NCI-H1436 (cell line): ENCODE results near the gene PGS1.
"Not testable (repeated sequence)": the region's sequence is repeated elsewhere in the genome, so short reads cannot be mapped to it uniquely, and the experiment has no call there.

Experiments used
- DNase-seq: peaks from one replicate; lab custom pipeline; 2025; lab: John Stamatoyannopoulos, UW

PGS1 gene, protein sequence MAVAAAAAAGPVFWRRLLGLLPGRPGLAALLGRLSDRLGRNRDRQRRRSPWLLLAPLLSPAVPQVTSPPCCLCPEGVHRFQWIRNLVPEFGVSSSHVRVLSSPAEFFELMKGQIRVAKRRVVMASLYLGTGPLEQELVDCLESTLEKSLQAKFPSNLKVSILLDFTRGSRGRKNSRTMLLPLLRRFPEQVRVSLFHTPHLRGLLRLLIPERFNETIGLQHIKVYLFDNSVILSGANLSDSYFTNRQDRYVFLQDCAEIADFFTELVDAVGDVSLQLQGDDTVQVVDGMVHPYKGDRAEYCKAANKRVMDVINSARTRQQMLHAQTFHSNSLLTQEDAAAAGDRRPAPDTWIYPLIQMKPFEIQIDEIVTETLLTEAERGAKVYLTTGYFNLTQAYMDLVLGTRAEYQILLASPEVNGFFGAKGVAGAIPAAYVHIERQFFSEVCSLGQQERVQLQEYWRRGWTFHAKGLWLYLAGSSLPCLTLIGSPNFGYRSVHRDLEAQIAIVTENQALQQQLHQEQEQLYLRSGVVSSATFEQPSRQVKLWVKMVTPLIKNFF

DNA sequence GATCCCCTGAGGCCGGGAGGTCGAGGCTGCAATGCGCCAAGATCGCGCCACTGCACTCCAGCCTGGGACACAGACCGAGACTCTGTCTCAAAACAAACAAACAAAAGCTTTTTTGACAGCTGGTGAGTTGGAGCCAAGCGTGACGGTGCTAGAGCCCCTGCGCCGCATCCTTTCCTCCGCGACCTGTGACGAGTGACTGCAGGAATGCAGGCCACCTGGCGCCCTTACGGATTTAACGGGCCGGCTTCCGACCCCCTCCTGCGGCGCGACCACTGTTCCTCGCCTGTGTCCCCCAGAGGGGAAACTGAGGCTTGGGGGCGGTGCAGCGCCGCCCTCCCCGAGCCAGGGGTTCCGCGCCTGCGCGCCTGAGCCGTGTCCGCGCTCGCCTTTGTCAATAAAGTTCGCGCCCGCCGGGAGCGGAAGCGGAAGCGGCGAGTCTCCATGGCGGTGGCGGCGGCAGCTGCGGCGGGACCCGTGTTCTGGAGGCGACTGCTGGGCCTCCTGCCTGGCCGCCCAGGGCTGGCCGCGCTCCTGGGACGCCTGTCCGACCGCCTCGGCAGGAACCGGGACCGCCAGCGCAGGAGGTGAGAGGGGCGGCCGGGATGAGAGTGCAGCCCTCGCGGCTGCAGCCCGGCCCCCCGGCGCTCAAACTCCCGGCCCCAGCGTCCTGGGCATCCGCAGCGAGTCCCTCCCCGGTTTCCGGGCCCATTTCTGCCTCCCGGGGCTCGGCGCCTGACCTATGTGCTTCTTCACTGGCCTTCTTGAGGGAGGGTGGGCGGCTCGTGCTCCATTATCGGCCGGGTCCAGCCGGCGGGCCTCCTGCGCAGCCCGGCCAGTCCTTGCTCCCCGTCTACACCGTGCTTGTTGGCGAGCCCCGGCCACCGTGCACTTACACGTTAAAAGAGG lies at the start of gene PGS1:
TSS of gene PGS1 (plus strand) at position 425 of the 906 bp plus-strand sequence. CDS start at position 442, 17 bp downstream.
- peak; percentile 61 for DNase-seq

DNA sequence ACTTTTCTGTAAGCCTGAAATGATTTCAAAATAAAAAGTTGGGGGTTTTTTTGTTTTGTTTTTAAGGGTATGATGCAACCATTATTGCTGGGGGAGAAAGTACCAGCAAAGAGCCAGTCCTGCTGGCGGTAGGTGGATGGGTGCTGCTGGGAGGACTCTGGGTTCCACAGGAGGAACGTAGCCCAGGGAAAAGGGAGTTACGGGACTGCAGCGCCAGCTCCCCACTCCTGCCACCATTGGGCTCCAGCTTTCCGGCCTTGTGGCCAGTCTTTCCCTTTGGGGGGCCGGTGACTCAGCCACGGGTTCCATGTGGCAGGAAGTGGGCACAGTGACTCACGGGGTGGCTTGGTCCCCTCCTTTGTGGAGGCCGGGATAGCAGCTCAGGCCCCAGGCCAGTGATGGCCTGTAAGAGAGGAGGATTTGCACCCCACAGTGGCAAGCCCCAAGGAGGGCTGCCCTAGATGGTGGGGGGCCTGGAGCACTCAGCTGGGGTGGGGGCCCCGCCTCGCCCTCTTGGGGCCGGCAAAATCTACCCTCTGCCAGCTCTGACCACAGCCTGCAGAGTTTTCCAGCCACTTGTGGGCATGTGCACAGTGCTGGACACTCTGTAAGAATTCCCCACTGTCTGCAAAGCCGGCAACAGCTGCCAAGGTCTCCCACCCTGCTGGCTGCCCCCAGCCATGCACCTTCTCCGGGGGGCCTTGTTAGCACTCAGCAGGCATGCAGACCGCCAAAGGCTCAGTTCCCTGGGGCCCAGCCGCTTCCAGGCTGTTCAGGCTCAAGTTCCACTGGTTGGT lies 49.0 kb upstream of the PGS1 start:
- no peak for DNase-seq

DNA sequence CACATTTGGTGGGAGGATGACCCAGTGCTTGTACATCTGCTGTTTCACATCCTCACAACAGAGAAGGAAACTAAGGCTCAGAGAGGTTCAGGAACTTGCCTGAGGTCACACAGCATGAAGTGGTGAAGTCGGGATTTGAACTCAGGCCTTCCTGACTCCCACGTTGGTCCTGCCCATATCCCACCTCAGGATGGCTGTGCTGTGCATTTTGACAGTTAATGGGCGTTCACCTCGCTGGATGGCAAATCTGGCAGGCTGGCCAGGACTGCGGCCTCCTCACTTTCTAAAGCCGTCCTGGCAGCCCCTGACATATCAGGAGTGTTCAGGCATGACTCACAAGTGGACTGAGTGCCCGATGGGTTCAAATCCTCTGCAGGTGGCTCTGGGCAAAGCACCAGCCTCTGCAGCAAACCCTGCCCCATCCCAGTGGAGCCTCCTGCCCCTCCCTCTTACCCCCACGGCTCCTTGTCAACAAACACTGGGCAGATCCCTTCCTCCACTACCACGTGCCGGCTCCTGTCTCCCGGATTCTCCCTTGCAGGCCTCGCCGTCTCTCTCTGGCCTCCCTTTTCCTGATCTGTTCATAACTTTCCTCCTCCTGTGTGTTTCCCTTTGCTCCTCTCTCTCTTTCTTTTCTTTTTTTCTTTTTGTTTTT lies 47.8 kb upstream of the PGS1 start:
- no peak for DNase-seq

DNA sequence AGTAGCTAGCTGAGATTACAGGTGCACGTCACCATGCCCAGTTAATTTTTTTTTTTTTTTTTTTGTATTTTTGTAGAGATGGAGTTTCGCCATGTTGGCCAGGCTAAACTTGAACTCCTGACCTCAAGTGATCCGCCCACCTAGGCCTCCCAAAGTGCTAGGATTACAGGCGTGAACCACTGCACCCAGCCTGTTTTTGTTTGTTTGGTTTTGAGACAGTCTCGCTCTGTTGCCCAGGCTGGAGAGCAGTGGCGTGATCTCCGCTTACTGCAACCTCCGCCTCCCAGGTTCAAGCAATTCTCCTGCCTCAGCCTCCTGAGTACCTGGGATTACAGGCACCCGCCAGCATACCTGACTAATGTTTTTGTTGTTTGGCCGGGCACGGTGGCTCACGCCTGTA lies 47.1 kb upstream of the PGS1 start:
- not testable (repeated sequence) for DNase-seq

DNA sequence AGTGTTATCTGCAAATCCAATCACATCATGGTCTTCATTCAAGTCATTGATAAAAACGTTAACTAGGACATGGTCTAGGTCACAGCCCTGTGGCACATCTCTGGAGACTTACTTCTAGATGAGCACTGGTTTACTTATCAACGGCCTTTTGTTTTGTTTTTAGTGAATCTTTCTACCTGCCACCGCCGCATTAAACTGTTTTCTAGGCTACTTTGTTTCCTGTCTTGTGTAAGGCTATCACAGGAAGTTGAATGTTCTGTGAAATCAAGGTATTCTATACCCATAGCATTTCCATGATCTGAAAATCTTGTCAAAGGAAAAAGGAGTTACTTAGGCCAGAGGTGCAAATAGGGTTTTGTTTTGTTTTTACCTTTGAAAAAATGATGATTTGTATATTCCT lies 45.5 kb upstream of the PGS1 start:
- DNase-seq: no peak

DNA sequence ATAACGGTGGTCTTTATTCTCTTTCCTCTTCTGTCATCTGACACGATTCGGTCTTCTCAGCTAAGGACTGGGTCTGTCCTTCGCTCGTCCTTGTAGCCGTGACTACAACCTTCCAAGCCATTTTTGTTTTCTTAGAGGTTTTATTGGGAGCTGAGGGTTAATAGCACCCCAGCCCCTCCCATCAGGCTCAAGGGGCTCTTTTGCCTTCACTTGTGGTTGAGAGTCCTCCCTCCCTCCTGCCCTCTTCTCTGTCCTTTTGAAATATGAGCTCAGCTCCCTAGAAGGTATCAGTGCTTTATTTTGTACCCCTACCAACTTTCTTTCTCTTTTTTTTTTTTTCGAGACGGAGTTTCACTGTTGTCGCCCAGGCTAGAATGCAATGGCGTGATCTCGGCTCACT lies 43.2 kb upstream of the PGS1 start:
- no peak for DNase-seq

DNA sequence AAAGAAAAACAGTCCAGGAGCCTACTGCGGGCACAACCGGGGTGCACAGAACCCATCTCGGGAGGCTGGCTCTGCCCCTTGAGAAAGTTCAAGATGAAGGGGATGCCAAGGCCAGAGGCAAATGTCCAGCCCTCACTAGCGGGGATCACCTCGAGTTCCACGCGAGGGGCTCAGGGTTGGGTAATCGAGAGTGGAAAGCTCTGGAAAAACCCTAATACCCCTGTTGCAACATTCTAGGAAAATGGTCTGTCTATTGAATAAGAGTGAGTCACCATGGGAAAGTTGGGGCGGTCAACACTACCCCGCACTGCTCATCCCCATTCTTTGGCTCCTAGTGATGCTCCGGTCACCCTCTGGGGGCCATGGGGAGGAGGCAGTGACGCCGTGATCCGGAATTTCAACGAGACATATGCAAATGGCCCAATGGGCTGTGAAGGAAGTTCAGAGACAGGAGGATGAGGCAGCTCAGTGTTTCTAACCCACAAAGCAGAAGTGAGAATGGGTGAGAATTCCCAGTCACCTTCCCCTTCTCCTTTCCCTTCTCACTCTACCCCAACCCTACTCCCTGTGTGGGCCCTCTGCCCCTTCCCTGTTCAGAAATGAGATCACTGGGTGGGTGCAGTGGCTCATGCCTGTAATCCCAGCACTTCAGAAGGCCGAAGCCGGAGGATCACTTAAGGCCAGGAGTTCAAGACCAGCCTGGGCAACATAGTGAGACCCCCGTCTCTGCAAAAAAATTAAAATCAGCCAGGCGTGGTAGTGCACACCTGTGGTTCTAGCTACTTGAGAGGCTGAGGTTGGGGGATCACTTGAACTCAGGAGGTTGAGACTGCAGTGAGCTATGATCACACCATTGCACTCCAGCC lies 41.0 kb upstream of the PGS1 start:
- no peak for DNase-seq

DNA sequence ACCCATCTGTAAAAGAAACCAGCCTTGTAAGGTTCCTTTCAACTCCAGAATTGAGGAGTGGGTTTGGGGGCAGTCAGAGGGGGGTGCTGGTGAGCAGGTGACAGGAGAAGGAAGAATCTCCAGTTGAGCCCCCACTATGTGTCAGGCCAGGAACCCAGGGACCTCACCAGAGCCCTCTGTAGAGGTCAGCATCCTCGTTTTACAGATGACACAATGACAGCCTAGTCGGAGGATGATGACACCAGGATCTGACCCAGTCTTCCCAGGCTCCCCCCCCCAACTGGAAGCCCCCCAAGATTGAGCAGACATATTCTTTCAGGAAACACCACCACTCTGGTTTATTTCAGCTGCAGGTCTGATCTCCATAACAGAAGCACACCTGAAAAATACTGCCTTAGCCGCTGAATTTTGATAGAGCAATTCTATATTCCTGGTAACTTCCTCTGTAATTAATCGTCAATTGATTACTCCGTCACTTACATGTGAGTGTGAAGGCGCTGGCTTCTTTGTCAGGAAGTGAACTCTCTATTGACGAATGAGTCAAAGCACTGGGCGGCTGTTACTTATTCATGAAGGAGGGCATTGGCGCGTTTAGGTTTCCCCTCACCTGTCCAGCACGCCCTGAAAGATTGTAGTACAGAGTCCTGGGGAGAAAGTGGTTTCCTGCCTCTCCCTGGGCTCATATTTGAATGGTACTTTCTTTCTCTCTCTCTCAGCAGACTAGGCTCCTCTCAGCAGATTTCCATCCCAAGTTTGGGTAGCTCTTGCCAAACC lies 39.8 kb upstream of the PGS1 start:
- no peak for DNase-seq

DNA sequence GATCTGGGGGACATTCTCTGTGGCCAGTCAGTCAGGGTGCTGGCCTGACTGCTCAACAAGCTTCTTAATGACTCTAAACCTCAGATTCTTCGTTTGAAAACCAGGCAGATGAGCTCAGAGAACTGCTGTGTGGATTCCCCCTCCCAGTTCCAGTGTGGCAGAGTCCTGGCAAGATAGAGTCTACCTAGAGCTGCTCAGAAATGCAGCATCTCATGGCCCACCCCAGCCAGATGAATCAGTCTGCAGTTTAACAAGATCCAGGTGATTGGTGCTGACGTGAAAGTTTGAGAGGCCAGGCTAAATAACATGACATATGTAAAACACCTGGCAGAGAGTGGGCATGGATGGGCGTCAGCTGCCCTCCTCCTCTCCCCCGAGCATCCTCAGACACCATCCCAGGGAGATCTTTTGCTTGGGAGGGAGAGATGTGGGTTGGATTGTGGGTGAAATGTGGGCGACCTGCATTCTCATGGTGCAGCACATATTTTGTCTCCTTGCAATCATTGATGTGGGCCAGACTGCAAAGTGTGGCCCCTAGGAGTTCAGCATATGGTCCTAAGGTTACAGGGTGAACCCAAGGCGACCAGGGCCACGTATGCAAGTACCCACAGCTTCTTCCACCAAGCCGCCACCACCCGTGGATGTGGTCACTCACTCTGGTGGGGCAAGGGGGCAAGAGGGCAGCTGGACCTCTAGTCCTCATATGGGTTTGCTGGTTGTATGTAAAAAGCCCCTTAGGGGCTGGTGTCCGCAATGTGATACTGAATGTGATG lies 38.1 kb upstream of the PGS1 start:
- DNase-seq: no peak

DNA sequence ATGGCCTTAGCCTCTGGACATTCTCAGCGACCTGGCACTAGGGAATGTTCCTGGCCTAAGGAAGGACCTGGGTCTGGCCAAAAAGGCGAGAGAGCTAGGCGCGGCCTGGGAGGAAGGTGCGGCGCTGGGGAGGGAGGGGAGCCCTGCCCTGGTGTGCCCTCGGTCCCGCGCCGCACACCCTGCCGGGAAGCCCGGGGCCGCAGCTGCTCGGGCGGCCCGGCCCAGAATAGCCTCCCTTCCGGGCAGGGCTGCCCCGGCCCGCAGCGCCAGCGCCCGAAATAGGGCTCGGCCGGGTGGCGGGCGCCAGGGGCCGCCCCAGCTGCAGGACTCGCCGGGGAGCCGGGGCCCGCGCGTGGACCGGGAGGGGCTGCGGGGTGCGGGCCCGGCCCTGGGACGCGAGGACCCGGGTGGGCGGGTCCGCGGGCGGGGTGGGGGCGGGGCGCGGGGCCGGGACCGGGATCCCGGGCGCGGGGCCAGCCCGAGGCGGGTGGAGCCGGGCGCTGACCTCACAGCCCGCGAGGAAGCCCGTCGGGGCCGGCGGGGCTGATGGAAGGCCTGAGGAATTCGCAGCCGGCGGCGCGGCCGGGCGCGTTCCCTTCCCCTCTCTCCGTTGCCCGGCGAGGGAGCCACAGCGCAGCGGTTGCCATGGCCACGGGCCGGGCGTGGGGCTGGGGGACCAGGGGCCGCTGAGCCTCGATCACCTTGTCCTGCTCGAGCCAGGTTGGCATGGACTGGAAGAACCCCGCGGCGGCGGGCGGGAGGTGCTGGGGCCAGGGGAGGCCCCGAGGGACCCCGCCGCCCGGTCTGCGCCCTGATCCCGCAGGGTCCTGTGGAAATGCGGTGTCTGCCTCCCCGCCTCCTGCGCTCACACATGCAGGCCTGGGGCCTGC lies 36.6 kb upstream of the PGS1 start:
- no peak for DNase-seq

DNA sequence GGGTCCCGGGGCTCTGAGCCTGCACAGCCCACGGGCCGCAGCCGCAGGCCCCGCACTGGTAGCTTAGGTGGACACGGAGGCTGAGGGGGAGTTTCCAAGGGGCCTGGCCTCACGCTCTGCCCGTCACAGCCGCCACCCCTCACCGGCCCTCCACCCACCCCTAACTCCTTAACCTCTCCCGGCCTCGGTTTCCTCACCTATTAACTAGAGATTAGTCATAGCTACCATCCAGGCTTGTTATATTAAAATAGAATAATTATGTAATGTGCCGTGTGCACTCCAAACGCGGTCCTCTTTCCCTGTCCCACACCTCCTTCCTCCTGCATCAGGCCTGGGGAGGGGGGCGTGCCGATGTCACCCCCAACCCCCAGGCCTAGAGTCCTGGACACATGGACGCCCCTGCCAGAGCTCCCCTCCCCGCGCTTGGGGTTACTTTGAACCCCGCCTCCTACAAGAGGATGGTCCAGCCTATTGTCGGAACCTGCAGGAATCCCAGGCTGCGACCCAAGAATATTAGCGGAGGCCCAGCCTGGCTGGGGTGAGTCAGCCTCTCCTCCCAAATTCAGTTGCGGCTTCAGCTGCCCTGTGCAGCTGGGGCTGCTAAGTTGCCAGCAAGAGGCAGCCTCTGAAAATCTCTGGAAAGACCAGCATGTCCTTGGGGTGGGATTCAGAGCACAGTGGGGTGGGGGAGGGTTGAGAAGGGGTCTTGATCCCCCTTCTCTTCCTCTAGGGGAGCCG lies 35.8 kb upstream of the PGS1 start:
- no peak for DNase-seq

DNA sequence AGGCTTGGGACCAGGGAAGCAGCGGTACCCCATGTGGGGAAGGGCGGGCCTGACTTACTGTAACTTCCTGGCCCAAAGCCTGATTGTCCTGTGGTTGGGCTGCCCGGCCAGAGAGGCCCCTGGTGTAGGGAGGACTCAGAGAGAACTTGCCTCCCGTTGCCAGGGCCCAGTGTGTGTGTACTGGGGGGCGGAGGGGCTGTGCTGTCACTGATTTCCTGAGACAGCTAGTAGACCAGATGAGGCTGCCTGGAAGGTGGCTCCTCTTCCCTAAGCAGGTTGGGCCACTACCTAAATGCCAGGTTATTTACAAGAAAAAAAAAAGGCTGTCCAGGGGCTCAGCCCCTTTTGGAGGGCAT lies 35.3 kb upstream of the PGS1 start:
- DNase-seq: no peak

DNA sequence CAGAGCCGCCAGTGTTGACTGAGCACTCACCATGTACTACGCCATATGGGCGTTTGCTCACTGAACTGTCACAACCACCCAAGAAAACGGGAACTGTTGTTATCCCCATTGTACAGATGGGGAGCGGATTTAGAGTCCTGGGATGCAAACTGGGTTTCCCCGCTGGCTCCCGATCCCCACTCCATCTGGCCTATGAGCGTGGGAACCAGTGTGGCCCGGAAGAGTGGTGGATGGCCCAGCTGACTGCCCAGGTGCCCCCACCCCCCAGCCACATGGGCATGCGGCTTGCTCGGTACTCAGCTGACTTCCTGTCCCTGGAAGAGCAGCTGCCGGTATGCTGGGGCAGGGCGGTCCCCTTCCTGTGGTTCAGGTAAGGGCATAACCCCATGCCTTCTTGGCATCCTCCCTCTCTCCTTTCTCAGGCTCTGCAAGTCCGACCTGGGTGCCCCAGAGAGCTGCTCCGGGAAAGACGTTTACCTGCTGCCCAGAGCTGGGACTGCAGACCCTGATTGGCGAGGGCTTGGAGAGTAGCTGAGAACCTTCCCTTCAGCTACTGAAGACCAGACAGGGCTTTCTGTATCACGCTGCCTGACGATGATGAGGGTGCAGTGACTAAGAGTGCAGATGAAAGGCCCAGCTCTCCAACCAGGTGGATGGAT lies 34.8 kb upstream of the PGS1 start:
- DNase-seq: no peak

DNA sequence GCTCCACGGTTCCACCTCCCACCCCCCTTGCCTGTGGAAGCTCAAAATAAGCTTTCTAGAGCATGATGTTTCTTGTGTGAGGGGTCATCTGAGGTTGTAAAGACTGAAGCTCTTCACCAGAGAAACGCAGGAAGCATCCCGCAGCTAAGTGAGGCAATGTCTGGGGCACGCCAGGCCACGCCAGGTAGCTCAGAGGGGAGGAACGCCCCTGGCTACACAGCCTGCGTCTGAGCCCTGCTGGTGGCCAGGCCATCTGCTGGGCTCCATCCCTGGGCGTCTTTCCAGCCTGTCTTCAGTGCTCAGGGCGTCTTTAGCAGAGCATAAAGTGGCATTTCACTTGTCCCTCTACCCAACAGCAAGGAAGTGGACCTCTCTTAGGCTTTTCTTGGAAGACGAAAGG lies 33.8 kb upstream of the PGS1 start:
- no peak for DNase-seq

DNA sequence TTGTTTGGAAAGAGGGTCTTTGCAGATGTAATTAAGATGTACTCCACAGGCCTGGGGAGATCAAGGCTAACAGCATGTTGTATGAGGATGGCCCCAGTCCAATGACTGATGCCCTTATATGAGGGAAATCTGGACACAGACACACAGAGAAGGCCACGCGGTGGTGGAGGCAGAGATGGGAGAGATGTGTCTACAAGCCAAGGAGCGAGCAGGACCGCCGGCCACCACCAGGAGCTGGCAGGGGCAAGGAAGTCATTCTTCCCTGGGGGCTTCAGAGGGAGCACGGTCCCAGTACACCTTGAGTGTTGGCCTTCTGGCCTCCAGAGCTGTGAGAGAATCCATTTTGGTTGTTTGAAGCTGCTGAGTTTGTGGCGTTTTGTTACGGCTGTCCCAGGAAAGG lies 33.3 kb upstream of the PGS1 start:
- no peak for DNase-seq

DNA sequence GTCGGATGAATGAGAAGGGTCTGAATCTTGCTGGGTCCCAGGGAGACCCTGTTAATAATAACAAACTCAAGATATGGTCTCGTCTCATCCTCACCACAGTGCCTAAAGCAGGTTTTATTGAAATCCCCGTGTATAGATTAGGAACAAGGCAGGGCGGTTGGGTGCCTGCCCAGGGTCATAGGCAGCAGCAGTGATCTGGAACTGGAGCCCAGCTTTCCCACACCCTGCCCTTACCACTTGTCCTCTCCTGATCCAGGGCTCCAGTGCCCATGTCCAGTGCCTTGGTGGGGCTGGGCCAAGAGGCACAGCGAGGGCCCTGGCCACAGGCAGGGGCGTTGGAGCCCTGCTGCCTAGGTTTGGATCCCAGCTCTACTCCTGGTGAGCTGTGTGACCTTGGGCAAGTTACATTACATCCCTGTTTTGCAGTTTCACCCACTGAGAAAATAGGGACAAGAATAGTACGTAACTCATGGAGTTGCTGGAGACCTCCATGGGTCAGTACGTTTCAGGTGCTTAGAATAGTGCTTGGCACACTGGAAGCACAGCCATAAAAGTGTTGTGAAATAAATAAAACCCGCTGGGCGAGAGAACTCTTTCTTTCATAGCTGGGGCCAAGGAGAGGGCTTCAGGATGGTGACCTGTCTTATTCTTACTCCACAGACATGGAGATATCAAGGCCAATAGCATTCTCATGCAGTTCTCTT lies 32.5 kb upstream of the PGS1 start:
- DNase-seq: no peak
